ENCODE data around the gene PARD3.

GRCh38 chr10:34473174-34474008, 341.7 kb downstream of the PARD3 start:
- TF ChIP-seq, protein P1, sequence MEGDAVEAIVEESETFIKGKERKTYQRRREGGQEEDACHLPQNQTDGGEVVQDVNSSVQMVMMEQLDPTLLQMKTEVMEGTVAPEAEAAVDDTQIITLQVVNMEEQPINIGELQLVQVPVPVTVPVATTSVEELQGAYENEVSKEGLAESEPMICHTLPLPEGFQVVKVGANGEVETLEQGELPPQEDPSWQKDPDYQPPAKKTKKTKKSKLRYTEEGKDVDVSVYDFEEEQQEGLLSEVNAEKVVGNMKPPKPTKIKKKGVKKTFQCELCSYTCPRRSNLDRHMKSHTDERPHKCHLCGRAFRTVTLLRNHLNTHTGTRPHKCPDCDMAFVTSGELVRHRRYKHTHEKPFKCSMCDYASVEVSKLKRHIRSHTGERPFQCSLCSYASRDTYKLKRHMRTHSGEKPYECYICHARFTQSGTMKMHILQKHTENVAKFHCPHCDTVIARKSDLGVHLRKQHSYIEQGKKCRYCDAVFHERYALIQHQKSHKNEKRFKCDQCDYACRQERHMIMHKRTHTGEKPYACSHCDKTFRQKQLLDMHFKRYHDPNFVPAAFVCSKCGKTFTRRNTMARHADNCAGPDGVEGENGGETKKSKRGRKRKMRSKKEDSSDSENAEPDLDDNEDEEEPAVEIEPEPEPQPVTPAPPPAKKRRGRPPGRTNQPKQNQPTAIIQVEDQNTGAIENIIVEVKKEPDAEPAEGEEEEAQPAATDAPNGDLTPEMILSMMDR (conservative IDR thresholded peaks at IDR 0.05; ENCODE audit: low read depth, low read length) = no peak
- TF ChIP-seq EZH2 (IDR thresholded peaks at IDR 0.05; ENCODE audit: low read length, unreplicated experiment) (no peak), EZH2phosphoT487 (IDR thresholded peaks at IDR 0.05; ENCODE audit: borderline replicate concordance, low read length) (no peak)
